Sigmoid colon (tissue), 7 donors: ENCODE measurements around the gene TBX15. TPM values are rescaled to one million over a fixed set of nuclear protein-coding genes. Genes with fewer than 3 reads are reported as not detected.

ENCODE experiments used
- DNase-seq: peaks from one replicate; pipeline ENCODE4 v3.0.0-alpha.2; 2019
- H3K27ac ChIP-seq, 4 donors: fragments of 200-600 bp; sonication (generic); one replicate each; pipeline ENCODE4 v1.5.1; 2016 to 2019; ENCODE audit warnings: mild to moderate bottlenecking in 1 of 4
- H3K27me3 ChIP-seq, 3 donors: fragments of 200-600 bp; sonication (generic); one replicate each; pipeline ENCODE4 v1.5.1; 2019; ENCODE audit warnings: mild to moderate bottlenecking in 1 of 3
- H3K36me3 ChIP-seq, 4 donors: fragments of 200-600 bp; sonication (generic); one replicate each; pipeline ENCODE4 v1.5.1; 2016 to 2019
- H3K4me1 ChIP-seq, 4 donors: fragments of 200-600 bp; sonication (generic); one replicate each; pipeline ENCODE4 v1.5.1; 2017 to 2019
- H3K4me3 ChIP-seq, 4 donors: fragments of 200-600 bp; sonication (generic); one replicate each; pipeline ENCODE4 v1.5.1; 2017 to 2019; ENCODE audit warnings: mild to moderate bottlenecking in 2 of 4, moderate library complexity in 1 of 4
- H3K9me3 ChIP-seq, 4 donors: fragments of 200-600 bp in 3 of 4; sonication (generic) in 3 of 4; one replicate each; pipeline versions ENCODE4 v1.5.1 to v1.6.1; 2013 to 2019
- CTCF ChIP-seq, 4 experiments: fragments of 450-650 bp in 3 of 4; fragments of 200-600 bp in 1 of 4; IDR thresholded peaks; one replicate each; pipeline ENCODE4 v1.5.1; 2016 to 2019; ENCODE audit warnings: antibody characterized with exemption in 4 of 4, mild to moderate bottlenecking in 3 of 4, moderate library complexity in 2 of 4
- EP300 ChIP-seq, 4 donors: sonication (generic); formaldehyde crosslinking; IDR thresholded peaks; one replicate each; pipeline ENCODE4 v1.6.1; 2017; ENCODE audit warnings: antibody characterized with exemption in 4 of 4
- POLR2A ChIP-seq, 2 donors: fragments of 450-650 bp; IDR thresholded peaks; one replicate each; pipeline ENCODE4 v1.6.1; 2016; ENCODE audit warnings: antibody characterized with exemption in 2 of 2, mild to moderate bottlenecking in 2 of 2, moderate library complexity in 2 of 2
- POLR2AphosphoS5 ChIP-seq, 4 donors: sonication (generic); formaldehyde crosslinking; IDR thresholded peaks; one replicate each; pipeline ENCODE4 v1.6.1; 2017; ENCODE audit warnings: antibody characterized with exemption in 4 of 4
- WGBS, 2 donors: extraction: QIAGEN DNeasy Blood & Tissue Kit; methylation state at CpG; one replicate each; pipeline ENCODE4 v1.1.7; 2013; 5-methylcytosine and 5-hydroxymethylcytosine counted together
- intact Hi-C: fragments of 100-400 bp; cut with DNase I; formaldehyde crosslinking; loops from one replicate; pipeline ENCODE4 v1.15.1; 2023
- polyA plus RNA-seq, 3 donors: library from polyadenylated mRNA; stranded (reverse); fragments of 200-250 nt; gene quantifications; one replicate each; pipeline ENCODE4 v1.2.3, GENCODE V29; 2013
- total RNA-seq, 4 donors: library from RNA; depleted of rRNA; stranded (reverse); fragments of >200 nt; gene quantifications; one replicate each; pipeline ENCODE4 v1.1.0, GENCODE V29; 2016
- donor health status: healthy with polysubstance abuse.
- donor health status: Bipolar disorder and iron deficiency.
- donor health status: healthy.

TBX15 gene
- total and polyA plus RNA-seq, 7 donors, result under 0.01 to 0.28 (median 0.03) TPM; not detected in 2

DNA sequence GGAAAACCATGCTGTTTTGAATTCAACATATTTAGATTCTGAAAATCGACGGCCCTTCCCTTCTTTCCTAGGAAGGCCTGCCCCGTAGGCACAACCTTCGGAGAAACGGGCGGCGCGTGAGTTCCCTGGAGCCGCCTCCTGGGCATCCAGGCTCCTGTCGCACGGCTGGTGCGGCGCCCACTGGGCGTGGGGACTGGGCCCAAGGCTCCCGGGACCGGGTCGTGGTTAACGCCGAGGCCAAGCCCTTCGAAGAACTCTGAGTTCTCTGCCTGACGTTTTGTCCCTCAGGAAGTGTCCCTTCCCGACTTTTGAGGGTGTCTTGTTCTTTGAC lies 19.2 kb upstream of the TBX15 start:
- Histone ChIP-seq H3K27me3 (peaks cover 55 to 83% (median 71%) of the 10 kb centered on the region in 3 donors), H3K9me3 (peaks cover 0 to 2% (median 0%) of the 10 kb centered on the region in 4 donors), H3K4me3 (no peak overlapping the region), H3K27ac (no peak overlapping the region), H3K4me1 (peaks cover 0 to 29% (median 26%) of the 10 kb centered on the region in 4 donors), H3K36me3 (no peaks in the 10 kb centered on the region)
- 5% methylated on average over 22 of the region's 22 CpGs for WGBS, 2 donors
- DNase-seq, result no peak
- intact Hi-C loops, result no loop called here
- TF ChIP-seq POLR2A (IDR thresholded peaks at IDR 0.05) (no peak), EP300 (IDR thresholded peaks at IDR 0.05) (no peak), POLR2AphosphoS5 (IDR thresholded peaks at IDR 0.05) (no peak), CTCF (IDR thresholded peaks at IDR 0.05) (no peak)

- peaks cover 0 to 31% (median 27%) of the 10 kb centered on the region in 4 donors for H3K4me1 ChIP-seq
- intact Hi-C loops, result no loop called here
- H3K4me3 ChIP-seq, result no peak overlapping the region
- no peaks in the 10 kb centered on the region for H3K36me3 ChIP-seq
- no peak overlapping the region for H3K27ac ChIP-seq
- 5 to 6% methylated on average over 81 of the region's 81 CpGs for WGBS, 2 donors
- H3K9me3 ChIP-seq, result peaks cover 0 to 2% (median 0%) of the 10 kb centered on the region in 4 donors
- no peak for DNase-seq
- H3K27me3 ChIP-seq, result peaks cover 59 to 89% (median 75%) of the 10 kb centered on the region in 3 donors
- TF ChIP-seq POLR2AphosphoS5 (IDR thresholded peaks at IDR 0.05) (no peak), CTCF (IDR thresholded peaks at IDR 0.05) (no peak), EP300 (IDR thresholded peaks at IDR 0.05) (no peak), POLR2A (IDR thresholded peaks at IDR 0.05) (no peak)
These were observed 18.5 kb upstream of the TBX15 start for GRCh38 chr1:119006406-119007279.

- DNase-seq, result no peak
- Histone ChIP-seq H3K9me3 (peaks cover 0 to 2% (median 0%) of the 10 kb centered on the region in 4 donors), H3K27ac (no peak overlapping the region), H3K4me1 (peaks cover 0 to 37% (median 34%) of the 10 kb centered on the region in 4 donors), H3K4me3 (no peak overlapping the region), H3K27me3 (peaks cover 66 to 97% (median 82%) of the 10 kb centered on the region in 3 donors), H3K36me3 (no peaks in the 10 kb centered on the region)
- WGBS, 2 donors, result 9 to 17% methylated on average over 17 of the region's 17 CpGs
- TF ChIP-seq CTCF (IDR thresholded peaks at IDR 0.05) (no peak), POLR2AphosphoS5 (IDR thresholded peaks at IDR 0.05) (no peak), POLR2A (IDR thresholded peaks at IDR 0.05) (no peak), EP300 (IDR thresholded peaks at IDR 0.05) (no peak)
- intact Hi-C loops, result no loop called here
These were observed 17.7 kb upstream of the TBX15 start for GRCh38 chr1:119005724-119006405.

DNA sequence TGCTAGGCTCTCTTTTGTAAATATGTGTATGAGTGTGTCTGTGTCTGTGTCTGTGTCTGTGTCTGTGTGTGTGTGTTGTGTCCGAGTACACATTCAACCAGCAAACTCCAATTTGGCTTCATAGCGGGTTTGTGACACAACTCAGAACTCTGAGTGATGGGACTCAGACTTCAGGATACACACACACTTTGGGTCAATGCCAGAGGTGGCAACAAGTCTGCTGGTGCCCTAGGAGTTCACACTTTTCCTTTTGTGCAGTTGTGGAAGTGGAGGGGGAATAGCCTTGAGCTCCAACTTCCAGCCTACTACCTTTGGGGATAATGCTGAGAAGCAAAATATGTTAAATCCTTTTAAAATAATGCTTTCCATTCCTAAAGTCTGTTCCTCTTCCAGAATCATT lies 16.6 kb upstream of the TBX15 start:
- no peak overlapping the region for H3K27ac ChIP-seq
- TF ChIP-seq POLR2A (IDR thresholded peaks at IDR 0.05) (no peak), EP300 (IDR thresholded peaks at IDR 0.05) (no peak), POLR2AphosphoS5 (IDR thresholded peaks at IDR 0.05) (no peak), CTCF (IDR thresholded peaks at IDR 0.05) (no peak)
- no peak for DNase-seq
- H3K4me3 ChIP-seq, result no peak overlapping the region
- intact Hi-C loops, result no loop called here
- peaks cover 75 to 100% (median 86%) of the 10 kb centered on the region in 3 donors for H3K27me3 ChIP-seq
- peaks cover 0 to 47% (median 38%) of the 10 kb centered on the region in 4 donors for H3K4me1 ChIP-seq
- no peaks in the 10 kb centered on the region for H3K36me3 ChIP-seq
- WGBS, 2 donors, result 41 to 69% methylated on average over 2 of the region's 2 CpGs
- H3K9me3 ChIP-seq, result peaks cover 0 to 2% (median 0%) of the 10 kb centered on the region in 4 donors
